ENCODE data around the gene LEPR.

The LEPR gene

GRCh38 chr1:65421351-65422025 lies 1.0 kb downstream of the LEPR start:
- H3K79me2 ChIP-seq (ENCODE audit: low read length), result peaks cover 36% of the 10 kb centered on the region
- peak overlapping the region; percentile 64 for H3K27ac ChIP-seq (ENCODE audit: low read length)
- H3K4me1 ChIP-seq (ENCODE audit: low read length), result peaks cover 35% of the 10 kb centered on the region
- peak overlapping the region; percentile 82 for H3K9ac ChIP-seq (ENCODE audit: low read length)
- H2AFZ ChIP-seq (ENCODE audit: low read depth, low read length), result peak overlapping the region; percentile 76
- H3K9me3 ChIP-seq (ENCODE audit: insufficient read depth, low read length), result no peaks in the 10 kb centered on the region
- TF ChIP-seq CTCF (IDR thresholded peaks at IDR 0.05; ENCODE audit: low read depth, low read length) (no peak), EZH2phosphoT487 (IDR thresholded peaks at IDR 0.05; ENCODE audit: low read depth) (no peak)
- no peaks in the 10 kb centered on the region for H4K20me1 ChIP-seq (ENCODE audit: insufficient read depth, low read length)
- H3K36me3 ChIP-seq (replicated peaks; ENCODE audit: low read depth, low read length), result peaks cover 6% of the 10 kb centered on the region
- H3K4me3 ChIP-seq (ENCODE audit: low read length), result peak overlapping the region; percentile 89
- H3K4me2 ChIP-seq (ENCODE audit: low read length), result peak overlapping the region; percentile 83
- no peaks in the 10 kb centered on the region for H3K27me3 ChIP-seq (ENCODE audit: low read depth, low read length)

DNA sequence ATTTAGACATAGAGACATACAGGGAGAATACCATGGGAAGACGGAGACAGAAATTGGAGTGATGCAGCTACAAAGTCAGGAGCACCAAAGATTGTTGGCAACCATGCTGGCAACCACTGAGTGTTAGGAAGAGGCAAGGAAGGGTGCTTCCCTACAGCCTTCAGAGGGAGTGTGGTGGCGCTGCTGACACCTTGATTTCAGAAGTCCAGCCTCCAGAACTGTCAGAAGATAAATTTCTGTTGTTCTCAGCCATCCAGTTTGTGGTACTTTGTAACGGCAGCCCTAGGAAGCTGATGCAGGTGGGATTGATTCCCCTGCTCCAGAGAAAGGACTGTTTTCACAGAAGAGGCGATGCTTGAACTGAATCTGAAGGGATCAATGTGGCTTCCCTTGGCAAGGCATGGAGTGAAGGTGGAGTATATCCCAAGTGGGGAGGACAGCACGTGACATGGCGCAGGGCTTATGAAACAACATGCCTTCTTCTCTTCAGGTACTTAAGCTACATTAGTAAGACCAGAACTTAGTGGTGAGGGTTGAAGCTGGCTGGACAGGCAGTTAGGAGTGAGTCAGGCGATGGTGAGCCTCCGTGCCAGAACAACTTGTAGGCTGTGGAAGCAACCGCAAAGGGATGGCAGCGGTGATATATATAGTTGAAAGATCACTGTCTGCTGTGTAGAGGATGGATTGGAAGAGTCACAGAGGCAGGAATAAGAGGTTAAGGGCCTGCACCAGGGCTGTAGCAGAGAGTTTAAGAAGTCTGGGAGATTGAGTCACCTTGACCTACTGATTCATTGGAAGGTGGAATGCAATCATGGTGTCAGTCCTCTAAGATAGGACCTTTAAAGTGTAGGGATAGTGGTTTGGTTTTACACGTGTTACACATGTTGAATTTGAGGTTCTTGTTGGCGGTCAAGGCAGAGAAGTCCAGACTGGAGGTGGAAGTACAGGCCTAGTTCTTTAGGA lies 2.1 kb downstream of the LEPR start:
- Histone ChIP-seq H3K4me1 (ENCODE audit: low read length) (peaks cover 35% of the 10 kb centered on the region), H2AFZ (ENCODE audit: low read depth, low read length) (no peak overlapping the region), H4K20me1 (ENCODE audit: insufficient read depth, low read length) (no peaks in the 10 kb centered on the region), H3K79me2 (ENCODE audit: low read length) (peaks cover 36% of the 10 kb centered on the region), H3K36me3 (replicated peaks; ENCODE audit: low read depth, low read length) (peaks cover 6% of the 10 kb centered on the region), H3K27ac (ENCODE audit: low read length) (no peak overlapping the region), H3K9ac (ENCODE audit: low read length) (no peak overlapping the region), H3K4me2 (ENCODE audit: low read length) (peak overlapping the region; percentile 83; the same call in 1 of the 2 replicates), H3K4me3 (ENCODE audit: low read length) (no peak overlapping the region), H3K27me3 (ENCODE audit: low read depth, low read length) (no peaks in the 10 kb centered on the region), H3K9me3 (ENCODE audit: insufficient read depth, low read length) (no peaks in the 10 kb centered on the region)
- TF ChIP-seq EZH2phosphoT487 (IDR thresholded peaks at IDR 0.05; ENCODE audit: low read depth), result no peak

DNA sequence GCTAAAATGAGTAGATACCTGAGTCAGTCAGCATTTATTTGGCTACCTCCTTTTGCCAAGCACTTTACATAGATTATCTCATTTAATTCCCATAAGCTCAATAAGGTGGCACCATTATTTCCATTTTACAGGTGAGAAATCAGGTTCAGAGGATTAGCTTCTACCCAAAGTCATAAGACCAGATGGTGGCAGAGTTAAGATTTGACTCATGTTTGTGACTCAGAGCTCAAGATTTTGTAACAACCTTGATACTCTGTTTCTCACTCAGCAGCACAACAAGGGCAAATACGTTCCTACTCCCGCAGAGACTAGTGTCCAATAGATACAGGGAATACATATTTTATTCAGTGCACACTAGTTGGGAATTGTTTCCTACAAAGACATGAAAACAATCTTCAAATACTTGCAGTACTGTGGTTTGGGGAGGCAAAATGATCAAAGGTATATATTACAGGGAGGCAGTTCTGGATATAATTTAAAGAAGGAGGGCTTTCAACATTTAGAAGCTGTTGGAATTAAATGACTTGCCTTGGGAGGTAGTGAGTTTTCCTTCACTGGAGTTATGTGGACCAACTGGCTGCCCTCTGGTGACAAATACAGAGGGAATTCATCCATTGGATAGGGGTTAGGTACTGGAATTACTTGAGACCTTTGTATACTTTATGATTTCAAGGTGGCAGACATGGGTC lies 3.6 kb downstream of the LEPR start:
- TF ChIP-seq CTCF (IDR thresholded peaks at IDR 0.05; ENCODE audit: low read depth, low read length) (no peak), EZH2phosphoT487 (IDR thresholded peaks at IDR 0.05; ENCODE audit: low read depth) (no peak)
- no peak overlapping the region for H3K9ac ChIP-seq (ENCODE audit: low read length)
- peaks cover 31% of the 10 kb centered on the region for H3K4me1 ChIP-seq (ENCODE audit: low read length)

GRCh38 chr1:65424573-65424889 lies 4.1 kb downstream of the LEPR start:
- Histone ChIP-seq H3K27me3 (ENCODE audit: low read depth, low read length) (no peaks in the 10 kb centered on the region), H3K9ac (ENCODE audit: low read length) (no peak overlapping the region), H3K36me3 (replicated peaks; ENCODE audit: low read depth, low read length) (peaks cover 6% of the 10 kb centered on the region), H3K27ac (ENCODE audit: low read length) (no peak overlapping the region), H3K4me1 (ENCODE audit: low read length) (peaks cover 27% of the 10 kb centered on the region), H3K9me3 (ENCODE audit: insufficient read depth, low read length) (no peaks in the 10 kb centered on the region), H4K20me1 (ENCODE audit: insufficient read depth, low read length) (no peaks in the 10 kb centered on the region), H3K4me3 (ENCODE audit: low read length) (no peak overlapping the region), H3K79me2 (ENCODE audit: low read length) (peaks cover 36% of the 10 kb centered on the region), H3K4me2 (ENCODE audit: low read length) (no peak overlapping the region; the same call in 1 of the 2 replicates), H2AFZ (ENCODE audit: low read depth, low read length) (no peak overlapping the region)
- TF ChIP-seq EZH2phosphoT487 (IDR thresholded peaks at IDR 0.05; ENCODE audit: low read depth), result no peak
- TF ChIP-seq CTCF (IDR thresholded peaks at IDR 0.05; ENCODE audit: low read depth, low read length), result no peak

More for the DNA sequence above, 3.6 kb downstream of the LEPR start:
- Histone ChIP-seq H3K36me3 (replicated peaks; ENCODE audit: low read depth, low read length) (peaks cover 6% of the 10 kb centered on the region), H3K4me3 (ENCODE audit: low read length) (peak overlapping the region; percentile 14; the same call in 1 of the 2 replicates), H4K20me1 (ENCODE audit: insufficient read depth, low read length) (no peaks in the 10 kb centered on the region), H3K9me3 (ENCODE audit: insufficient read depth, low read length) (no peaks in the 10 kb centered on the region), H3K27me3 (ENCODE audit: low read depth, low read length) (no peaks in the 10 kb centered on the region), H3K27ac (ENCODE audit: low read length) (no peak overlapping the region), H3K79me2 (ENCODE audit: low read length) (peaks cover 36% of the 10 kb centered on the region), H2AFZ (ENCODE audit: low read depth, low read length) (no peak overlapping the region), H3K4me2 (ENCODE audit: low read length) (peak overlapping the region; percentile 44)
